HG02571 (cell line): ENCODE data around the gene ZNF234.
"Not testable (repeated sequence)": the region's sequence is repeated elsewhere in the genome, so short reads cannot be mapped to it uniquely, and the experiment has no call there.

Experiments used
- ATAC-seq: cut with Tn5 transposase; IDR thresholded peaks from one replicate; pipeline ENCODE4 v1.9.1; 2021; ENCODE audit warnings: mild to moderate bottlenecking, moderate library complexity; ENCODE audit not compliant: unreplicated experiment

Gene ZNF234

DNA sequence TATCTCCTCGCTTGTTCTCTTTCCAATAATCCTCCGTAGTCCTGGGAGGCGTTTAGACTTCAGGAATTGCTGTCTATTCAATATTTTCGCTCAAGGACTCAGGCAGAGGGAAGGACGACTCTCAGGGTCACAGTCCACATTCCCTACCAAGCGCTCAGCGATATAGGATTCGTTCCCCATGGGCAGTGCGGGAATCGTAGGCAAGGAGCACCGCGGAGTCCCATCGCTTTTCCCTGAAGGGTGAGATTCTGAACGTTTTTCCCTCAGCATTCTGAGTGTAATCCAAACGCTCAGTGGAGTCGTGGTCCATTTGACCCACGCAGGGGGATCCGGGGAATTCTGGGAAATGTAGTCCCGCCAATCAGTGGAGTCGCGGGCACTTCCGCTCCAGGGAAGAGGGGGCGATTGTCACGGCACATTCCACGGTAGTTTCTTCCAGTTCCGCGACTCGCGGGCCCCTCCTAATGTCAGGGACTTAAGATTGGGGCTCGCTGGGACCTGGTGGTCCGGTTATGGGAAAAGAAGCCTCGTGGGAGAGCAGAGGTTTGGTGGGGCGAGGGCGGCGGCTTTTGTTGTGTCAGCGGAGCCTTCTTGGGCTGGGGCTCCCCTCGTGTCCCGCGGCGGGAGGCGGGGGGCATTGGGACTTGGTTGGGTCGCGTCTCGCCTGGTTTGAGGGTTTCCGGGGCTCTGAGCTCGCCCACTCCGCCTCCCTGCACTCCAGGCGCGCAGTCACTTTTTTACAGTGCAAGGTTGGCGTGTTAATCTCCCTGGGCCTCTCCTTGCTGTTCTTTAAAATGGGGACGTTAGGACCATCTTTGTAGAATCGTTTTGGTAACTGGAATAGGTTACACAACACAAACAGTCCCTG lies at the start of gene ZNF234:
Gene ZNF234 (plus strand): TSS at position 364 of the 868 bp plus-strand sequence. CDS start 3,079 bp downstream, outside the sequence.
- no peak for ATAC-seq

DNA sequence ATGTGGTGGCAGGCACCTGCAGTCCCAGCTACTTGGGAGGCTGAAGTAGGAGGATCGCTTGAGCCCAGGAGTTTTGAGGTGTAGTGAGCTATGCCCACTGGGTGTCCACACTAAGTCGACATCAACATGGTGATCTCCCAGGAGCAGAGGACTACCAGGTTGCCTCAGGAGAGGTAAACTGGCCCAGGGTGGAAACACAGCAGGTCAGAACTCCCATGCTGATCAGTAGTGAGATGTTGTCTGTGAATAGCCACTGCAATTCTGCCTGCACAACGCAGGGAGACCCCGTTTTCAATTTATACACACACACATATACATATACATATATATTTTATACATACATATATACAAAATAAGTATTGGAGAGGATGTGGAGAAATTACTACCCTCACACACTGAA lies 49.2 kb upstream of the ZNF234 start:
- no peak for ATAC-seq

DNA sequence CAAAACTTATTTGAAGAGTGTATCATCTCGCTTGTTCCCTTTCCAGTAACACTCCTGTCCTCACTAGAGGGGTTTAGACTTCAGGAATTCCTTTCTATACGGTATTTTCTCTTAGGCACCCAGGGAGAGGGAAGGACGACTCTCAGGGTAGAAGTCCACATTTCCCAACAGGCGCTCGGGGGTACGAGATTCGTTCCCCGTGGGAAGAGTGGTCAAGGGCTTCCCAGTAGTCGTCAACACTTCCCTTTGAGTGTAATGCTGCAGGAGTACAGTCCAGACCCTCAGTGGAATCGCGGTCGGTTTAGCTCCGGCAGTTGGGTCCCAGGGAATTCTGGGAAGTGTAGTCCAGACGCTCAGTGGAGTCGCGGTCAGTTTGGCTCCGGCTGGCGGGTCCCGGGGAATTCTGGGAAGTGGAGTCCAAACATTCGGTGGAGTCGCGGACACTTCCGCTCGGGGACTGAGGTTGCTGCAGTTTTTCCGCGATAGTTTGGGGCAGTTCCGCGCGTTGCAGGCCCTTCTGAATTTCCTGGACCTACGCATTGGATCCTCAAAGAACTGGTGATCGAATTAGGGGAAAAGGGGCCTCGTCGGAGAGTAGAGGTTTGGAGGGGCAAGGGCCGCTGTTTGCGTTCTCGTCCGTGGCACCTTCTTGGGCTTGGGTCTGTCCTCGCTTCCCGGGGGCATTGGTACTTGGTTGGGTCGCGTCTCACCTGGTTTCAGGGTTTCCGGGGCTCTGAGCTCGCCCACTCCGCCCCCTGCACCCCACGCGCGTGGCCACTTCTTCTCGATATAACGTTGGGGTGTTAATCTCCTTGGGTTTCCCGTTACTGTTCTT lies 47.2 kb upstream of the ZNF234 start, which contains the start of gene ZNF224:
Gene ZNF224 (plus strand): TSS at position 431 of the 835 bp plus-strand sequence. CDS start 3,513 bp downstream, outside the sequence.
- peak; percentile 83 for ATAC-seq

DNA sequence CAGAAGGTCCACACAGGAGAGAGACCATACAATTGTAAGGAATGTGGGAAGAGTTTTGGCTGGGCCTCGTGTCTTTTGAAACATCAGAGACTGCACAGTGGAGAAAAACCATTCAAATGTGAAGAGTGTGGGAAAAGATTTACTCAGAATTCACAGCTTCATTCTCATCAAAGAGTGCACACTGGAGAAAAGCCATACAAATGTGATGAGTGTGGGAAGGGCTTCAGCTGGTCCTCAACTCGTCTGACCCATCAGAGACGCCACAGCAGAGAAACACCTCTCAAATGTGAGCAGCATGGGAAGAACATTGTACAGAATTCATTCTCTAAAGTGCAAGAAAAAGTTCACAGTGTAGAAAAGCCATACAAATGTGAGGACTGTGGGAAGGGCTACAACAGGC lies 33.6 kb upstream of the ZNF234 start:
- ATAC-seq = no peak

DNA sequence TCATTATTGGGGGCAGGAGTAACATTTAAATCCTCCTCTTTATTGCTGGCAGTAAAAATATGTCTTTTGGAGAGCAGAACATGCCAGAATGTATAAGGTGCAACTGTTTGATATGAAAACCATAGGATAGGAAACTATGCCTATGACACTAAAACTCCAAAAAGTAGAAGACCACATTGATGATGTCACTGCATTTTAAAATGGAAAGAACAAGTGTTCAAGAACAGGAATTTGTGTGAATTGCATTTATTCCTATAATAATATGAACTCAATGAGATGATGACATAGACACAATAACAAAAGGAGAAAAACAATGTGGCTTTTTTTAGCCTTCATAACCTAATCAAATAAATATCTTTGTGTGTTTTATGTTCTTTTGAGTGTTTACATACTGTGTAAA lies 31.9 kb upstream of the ZNF234 start:
- ATAC-seq = no peak

DNA sequence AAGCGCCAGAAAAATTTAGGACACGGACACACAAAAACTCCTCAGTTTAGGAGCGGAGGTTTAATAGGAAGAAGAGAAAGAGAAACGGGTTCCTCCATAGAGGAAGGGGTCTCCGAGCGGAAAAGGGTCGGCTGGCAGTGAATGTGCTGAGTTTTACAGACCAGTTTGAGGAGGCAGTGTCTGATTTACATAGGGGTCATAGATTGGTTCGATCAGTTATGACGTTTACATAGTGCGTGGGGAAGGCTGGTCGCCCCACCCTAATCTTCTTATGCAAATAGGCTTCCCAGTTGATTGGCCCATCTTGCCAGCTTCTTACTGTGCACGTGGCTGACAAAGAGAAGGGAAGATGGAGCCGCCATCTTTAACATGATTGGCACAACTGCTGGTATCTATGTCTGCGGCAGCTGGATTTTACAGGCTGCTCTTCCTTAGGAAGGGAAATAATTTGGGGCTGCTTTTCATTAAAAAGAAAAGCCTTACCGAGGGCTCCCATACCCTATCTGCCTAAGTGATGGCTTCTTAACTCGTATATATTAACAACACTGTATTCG lies 29.4 kb upstream of the ZNF234 start:
- ATAC-seq = no peak

DNA sequence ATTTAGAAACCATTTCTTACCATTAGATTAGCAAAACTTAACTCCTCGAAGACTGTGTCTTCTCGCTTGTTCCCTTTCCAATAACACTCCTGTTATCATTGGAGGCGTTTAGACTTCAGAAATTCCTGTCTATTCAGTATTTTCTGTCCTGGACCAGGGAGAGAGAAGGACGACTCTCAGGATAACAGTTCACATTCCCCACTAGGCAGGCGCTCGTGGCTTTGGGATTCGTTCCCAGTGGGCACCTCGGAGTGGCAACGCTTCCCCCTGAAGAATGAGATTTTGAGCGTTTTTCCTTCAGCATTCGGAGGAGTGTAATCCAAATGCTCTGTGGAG lies 28.6 kb upstream of the ZNF234 start:
- ATAC-seq = no peak

DNA sequence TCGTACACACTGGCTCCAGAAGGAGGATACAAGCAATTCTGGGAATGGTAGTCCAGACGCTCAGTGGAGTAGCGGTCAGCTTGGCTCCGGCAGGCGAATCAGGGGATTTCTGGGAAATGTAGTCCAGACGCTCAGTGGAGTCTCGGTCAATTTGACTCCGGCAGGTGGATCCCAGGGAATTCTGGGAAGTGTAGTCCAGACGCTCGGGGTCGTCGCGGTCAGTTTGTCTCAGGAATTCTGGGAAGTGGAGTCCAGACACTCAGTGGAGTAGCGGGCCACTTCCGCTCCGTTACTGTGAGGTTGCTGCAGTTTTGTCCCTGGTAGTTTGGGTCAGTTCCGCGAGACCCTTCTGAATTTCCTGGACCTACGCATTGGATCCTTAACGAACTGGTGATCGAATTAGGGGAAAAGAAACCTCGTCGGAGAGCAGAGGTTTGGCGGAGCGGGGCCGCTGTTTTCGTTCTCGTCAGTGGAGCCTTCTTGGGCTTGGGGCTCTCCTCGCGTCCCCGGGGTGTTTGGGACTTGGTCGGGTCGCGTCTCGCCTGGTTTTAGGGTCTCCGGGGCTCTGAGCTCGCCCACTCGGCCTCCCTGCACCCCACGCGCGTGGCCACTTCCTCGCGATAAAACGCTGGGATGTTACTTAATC lies 28.1 kb upstream of the ZNF234 start, which contains the start of gene ZNF225:
Gene ZNF225 (plus strand): TSS at position 262 of the 646 bp plus-strand sequence. CDS start 2,429 bp downstream, outside the sequence.
- peak; percentile 92 for ATAC-seq

DNA sequence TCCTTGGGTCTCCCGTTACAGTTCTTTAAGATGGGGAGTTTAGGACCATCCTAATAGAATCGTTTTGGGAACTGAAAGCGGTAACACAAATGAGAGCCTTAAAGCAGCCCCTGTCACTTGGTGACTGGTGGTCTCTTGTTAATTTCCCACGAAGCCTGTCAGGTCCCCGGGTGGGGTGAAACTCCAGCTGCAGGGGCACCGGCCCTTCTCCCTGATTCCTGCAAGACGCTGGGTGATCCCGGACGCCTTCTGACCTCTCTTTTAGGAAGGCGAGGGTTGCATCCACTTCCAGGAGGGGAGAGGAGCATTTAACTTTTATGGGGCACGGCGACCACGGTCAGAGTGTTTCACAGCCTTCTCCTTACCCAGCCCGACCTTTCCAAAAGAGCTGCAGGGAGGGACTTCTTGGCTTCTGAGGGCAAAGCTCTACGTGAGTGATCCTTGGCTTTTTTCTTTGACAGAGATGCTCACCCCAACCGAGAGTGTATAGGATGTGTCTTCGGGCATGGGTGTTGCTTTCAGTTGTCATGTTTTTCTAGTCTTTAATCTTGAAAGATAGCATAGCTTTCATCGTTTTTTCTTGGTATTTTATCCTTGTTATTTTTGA lies 27.5 kb upstream of the ZNF234 start:
- ATAC-seq = no peak

DNA sequence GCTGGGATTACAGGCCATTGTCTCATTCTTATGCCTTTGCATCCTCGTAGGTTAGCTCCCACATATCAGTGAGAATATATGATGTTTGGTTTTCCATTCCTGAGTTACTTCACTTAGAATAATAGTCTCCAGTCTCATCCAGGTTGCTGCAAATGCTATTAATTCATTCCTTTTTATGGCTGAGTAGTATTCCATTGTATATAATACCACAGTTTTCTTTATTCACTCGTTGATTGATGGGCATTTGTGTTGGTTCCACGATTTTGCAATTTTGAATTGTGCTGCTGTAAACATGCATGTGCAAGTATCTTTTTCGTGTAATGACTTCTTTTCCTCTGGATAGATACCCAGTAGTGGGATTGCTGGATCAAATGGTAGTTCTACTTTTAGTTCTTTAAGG lies 20.2 kb upstream of the ZNF234 start:
- ATAC-seq = not testable (repeated sequence)

DNA sequence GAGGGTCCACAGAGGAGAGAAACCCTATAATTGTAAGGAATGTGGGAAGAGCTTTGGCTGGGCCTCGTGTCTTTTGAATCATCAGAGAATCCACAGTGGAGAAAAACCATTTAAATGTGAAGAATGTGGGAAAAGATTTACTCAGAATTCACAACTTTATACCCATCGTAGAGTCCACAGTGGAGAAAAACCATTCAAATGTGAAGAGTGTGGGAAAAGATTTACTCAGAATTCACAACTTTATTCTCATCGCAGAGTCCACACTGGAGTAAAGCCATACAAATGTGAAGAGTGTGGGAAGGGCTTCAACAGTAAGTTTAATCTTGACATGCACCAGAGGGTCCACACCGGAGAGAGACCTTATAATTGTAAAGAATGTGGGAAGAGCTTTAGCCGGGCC lies 9.4 kb upstream of the ZNF234 start:
- no peak for ATAC-seq

DNA sequence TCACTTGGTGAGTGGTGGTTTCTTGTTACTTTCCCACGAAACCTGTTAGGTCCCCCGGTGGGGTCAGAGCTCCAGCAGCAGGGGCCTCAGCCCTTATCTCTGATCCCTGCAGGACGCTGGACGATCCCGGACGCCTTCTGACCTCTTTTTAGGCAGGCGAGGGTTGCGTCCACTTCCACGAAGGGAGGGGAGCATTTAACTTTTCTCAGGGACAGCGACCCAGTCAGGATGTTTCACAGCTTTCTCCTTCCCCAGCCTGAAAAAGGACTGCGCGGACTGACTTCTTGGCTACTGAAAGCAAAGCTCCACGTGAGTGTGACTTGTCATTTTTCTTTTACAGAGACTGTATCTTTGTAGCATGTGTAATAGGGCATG lies 692 bp downstream of the ZNF234 start:
- ATAC-seq = no peak

DNA sequence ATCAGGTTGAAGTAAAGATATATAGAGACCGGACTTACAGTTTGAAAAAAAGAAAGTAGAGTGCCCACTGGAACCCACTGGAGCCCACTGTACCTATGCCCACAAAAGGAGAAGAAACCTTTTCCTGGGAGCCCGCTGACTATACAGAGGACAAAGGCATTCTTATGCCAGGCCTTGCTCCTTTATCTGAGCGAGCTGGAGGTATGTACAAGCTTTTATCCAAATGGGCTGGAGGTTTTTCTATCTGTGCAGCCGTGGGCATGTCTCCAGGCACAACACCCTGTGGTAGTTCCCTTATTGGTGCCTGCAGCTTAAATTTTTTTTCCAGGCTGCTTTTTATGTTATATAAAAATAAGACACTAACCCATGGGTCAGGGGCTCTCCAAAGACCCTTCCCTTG lies 8.4 kb downstream of the ZNF234 start:
- ATAC-seq = no peak

DNA sequence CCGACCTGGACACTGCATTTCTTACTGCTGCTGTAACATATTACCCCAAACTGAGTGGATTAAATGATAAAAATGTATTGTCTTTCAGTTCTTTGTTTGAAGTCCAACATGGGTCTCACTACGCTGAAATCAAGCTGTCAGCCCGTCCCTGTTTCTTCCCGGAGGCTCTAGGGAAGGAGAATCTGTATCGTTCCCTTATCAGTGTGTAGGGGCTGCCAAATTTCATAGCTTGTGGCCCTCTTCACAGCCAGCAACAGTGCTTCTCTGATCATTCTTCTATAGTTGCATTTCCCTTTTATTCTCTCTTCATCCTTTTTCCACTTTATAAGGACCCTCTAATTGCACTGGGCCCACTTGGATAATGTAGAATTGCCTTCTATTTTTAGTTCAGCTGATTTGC lies 10.1 kb downstream of the ZNF234 start:
- no peak for ATAC-seq

DNA sequence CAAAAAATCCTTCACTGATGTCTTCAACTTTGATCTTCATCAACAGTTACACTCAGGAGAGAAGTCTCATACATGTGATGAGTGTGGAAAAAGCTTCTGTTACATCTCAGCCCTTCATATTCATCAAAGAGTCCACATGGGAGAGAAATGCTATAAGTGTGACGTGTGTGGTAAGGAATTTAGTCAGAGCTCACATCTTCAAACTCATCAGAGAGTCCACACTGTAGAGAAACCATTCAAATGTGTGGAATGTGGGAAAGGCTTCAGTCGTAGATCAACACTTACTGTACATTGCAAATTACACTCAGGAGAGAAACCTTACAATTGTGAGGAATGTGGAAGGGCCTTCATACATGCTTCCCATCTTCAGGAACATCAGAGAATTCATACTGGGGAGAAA lies 15.1 kb downstream of the ZNF234 start:
- no peak for ATAC-seq

DNA sequence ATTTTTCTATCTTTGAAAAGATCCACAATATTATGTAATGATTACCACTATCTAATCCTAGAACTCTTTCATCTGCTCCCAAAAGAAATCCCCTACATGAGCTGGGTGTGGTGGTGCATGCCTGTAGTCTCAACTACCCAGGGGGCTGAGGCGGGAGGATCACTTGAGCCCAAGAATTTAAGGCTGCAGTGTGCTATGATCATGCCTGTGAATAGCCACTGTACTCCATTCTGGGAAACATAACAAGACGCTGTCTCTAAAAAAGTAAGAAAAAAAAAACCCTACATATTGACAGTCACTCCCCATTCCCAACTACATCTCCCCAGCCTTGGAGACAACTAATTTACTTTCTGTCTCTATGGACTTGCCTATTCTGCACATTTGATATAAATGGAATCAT lies 22.4 kb downstream of the ZNF234 start:
- no peak for ATAC-seq

DNA sequence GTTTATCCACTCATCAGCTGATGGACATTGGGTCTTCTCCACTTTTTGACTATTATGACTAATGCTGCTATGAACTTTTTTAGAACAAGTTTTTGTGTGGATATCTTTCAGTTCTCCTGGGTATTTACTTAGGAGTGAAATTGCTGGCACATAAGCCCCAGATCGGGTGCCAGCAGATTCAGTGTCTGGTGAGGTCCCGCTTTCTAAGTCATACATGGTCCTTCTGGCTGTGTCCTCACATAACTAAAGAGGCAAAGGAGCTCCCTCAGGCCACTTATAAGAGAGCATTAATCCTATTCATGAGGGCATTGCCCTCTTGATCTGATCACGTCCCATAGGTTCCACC lies 22.9 kb downstream of the ZNF234 start:
- no peak for ATAC-seq

DNA sequence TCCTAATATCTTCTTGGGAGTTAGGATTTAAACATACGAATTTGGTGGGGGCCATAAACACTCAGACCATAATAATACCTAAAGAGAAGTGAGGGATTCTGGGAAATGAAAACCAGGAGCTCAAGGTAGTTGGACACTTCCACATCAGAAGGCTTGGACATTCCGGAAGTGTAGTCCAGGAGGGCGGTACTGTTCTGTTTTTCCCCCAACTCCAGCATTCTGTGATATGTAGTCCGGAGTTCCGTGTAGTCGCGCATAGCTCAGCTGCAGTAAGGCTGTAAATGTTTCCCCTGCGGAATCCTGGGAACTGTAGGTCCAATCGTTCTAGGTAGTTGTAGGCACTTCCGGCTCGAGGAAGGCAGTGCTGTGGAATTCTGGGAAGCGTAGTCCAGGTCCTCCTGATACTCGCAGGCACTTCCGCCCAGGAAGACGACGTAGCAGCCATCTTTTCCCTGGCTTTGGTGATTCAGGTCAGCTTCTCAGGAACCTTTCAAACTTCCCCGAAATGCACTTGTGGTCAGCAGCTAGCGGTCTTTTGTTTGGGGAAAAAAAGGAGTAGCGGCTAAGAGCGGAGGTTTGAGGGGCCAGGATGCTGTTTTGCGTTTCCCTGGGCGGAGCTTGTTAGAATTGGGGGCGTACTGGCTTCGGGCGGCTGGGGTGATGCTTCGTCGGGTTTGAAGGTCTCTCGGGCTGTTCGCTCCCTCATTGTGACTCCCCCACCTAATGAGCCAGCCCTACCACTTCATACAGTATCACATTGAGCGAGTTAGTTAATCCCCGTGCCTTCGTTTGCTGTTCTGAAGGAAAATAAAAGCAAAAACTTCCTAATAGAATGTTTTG lies 23.5 kb downstream of the ZNF234 start, which contains the start of gene ZNF226:
Gene ZNF226 (plus strand): TSS at position 428 of the 840 bp plus-strand sequence. CDS start 4,981 bp downstream, outside the sequence.
- ATAC-seq = peak; percentile 92

DNA sequence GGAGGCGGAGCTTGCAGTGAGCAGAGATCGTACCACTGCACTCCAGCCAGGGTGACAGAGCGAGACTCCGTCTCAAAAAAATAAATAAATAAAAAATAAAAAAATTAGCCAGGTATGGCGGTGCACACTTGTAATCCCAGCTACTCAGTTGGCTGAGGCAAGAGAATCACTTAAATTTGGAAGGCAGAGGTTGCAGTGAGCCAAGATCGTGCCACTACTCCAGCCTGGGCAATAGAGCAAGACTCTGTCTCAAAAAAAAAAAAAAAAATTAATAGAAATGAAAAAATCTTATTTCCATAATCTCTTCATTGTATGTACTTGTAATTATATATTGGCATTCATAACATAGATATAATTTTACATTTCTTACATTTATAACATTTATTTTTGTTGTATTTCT lies 29.3 kb downstream of the ZNF234 start:
- ATAC-seq = not testable (repeated sequence)

DNA sequence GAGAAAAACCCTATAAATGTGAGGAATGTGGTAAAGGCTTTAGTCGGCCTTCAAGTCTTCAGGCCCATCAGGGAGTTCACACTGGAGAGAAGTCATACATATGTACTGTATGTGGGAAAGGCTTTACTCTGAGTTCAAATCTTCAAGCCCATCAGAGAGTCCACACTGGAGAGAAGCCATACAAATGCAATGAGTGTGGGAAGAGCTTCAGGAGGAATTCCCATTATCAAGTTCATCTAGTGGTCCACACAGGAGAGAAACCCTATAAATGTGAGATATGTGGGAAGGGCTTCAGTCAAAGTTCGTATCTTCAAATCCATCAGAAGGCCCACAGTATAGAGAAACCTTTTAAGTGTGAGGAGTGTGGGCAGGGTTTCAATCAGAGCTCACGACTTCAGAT lies 35.2 kb downstream of the ZNF234 start:
- ATAC-seq = no peak
